OCI-LY7 (cell line): Measurements from ENCODE around the gene MRPL18. TPM values are rescaled to one million over a fixed set of nuclear protein-coding genes. Genes with fewer than 3 reads are reported as not detected.

Source experiments
- BruUV-seq: library from RNA; stranded (reverse); fragments of 400-500 nt; replicated peaks from 2 replicates; lab custom pipeline; 2021; lab: Mats Ljungman, UMichigan
- CTCF ChIA-PET: fragments of 300-600 bp; sonication (Branson Sonifier 250); formaldehyde crosslinking; loops from one replicate; lab custom pipeline; 2022; ENCODE audit warnings: antibody characterized with exemption; ENCODE audit not compliant: unreplicated experiment; lab: Charles Lee
- POLR2A ChIA-PET: fragments of 300-600 bp; sonication (Branson Sonifier 250); formaldehyde crosslinking; loops from one replicate; lab custom pipeline; 2022; ENCODE audit warnings: antibody characterized with exemption; lab: Charles Lee
- DNase-seq: peaks from one replicate; pipeline ENCODE4 v3.0.0-alpha.2; 2015; ENCODE audit warnings: low spot score
- H2AFZ ChIP-seq: fragments of 200-600 bp; sonication (generic), shearing (Covaris generic); 2 replicates; pipeline ENCODE4 v1.6.1; 2014; ENCODE audit warnings: mild to moderate bottlenecking, antibody characterized with exemption, low read length, moderate library complexity
- H3K27ac ChIP-seq: fragments of 200-600 bp; sonication (generic); 2 replicates; pipeline ENCODE4 v1.5.1; 2014; ENCODE audit warnings: mixed run types, low read depth, mild to moderate bottlenecking, moderate library complexity, low read length, inconsistent platforms; ENCODE audit not compliant: poor library complexity, severe bottlenecking
- H3K36me3 ChIP-seq: fragments of 200-600 bp; sonication (generic); 2 replicates; pipeline ENCODE4 v1.6.1; 2014; ENCODE audit warnings: mild to moderate bottlenecking, antibody characterized with exemption, low read length, moderate library complexity, mixed read lengths; ENCODE audit not compliant: insufficient read depth
- H3K4me1 ChIP-seq: fragments of 200-600 bp; sonication (generic); 2 replicates; pipeline ENCODE4 v1.5.1; 2014; ENCODE audit warnings: mild to moderate bottlenecking, low read length; ENCODE audit not compliant: insufficient read depth, poor library complexity, severe bottlenecking
- H3K4me2 ChIP-seq: fragments of 200-600 bp; sonication (generic); 2 replicates; pipeline ENCODE4 v1.6.1; 2014; ENCODE audit warnings: mild to moderate bottlenecking, low read length
- H3K4me3 ChIP-seq: fragments of 200-600 bp; sonication (generic); 2 replicates; pipeline ENCODE4 v1.5.1; 2014; ENCODE audit warnings: mild to moderate bottlenecking, low read depth, low read length; ENCODE audit not compliant: poor library complexity, severe bottlenecking
- H3K79me2 ChIP-seq: fragments of 200-600 bp; sonication (generic); 2 replicates; pipeline ENCODE4 v1.6.1; 2016; ENCODE audit warnings: low read depth, mild to moderate bottlenecking, low read length, moderate library complexity, mixed read lengths; ENCODE audit not compliant: insufficient read depth
- H3K9me2 ChIP-seq: fragments of 200-600 bp; sonication (generic); 2 replicates; pipeline ENCODE4 v1.6.1; 2016; ENCODE audit warnings: mild to moderate bottlenecking, low read length, mixed read lengths; ENCODE audit not compliant: insufficient read depth
- H3K9me3 ChIP-seq: fragments of 200-600 bp; sonication (generic); 2 replicates; pipeline ENCODE4 v1.6.1; 2014; ENCODE audit warnings: mild to moderate bottlenecking, mixed run types, low read length, mixed read lengths
- H4K20me1 ChIP-seq: fragments of 200-600 bp; sonication (generic); 2 replicates; pipeline ENCODE4 v1.6.1; 2014; ENCODE audit warnings: mild to moderate bottlenecking, antibody characterized with exemption, low read length, moderate library complexity, mixed read lengths; ENCODE audit not compliant: insufficient read depth
- EZH2phosphoT487 ChIP-seq: fragments of 200-600 bp; sonication (generic); IDR thresholded peaks from 2 replicates; pipeline ENCODE4 v1.6.1; 2018; ENCODE audit warnings: low read depth, borderline replicate concordance, mild to moderate bottlenecking, mixed run types, antibody characterized with exemption, low read length, moderate library complexity, mixed read lengths
- intact Hi-C: fragments of 100-400 bp; cut with micrococcal nuclease; formaldehyde crosslinking; loops from one replicate; pipeline ENCODE4 v1.10.0; 2022; ENCODE audit not compliant: unreplicated experiment
- total RNA-seq, 2 experiments: library from RNA; depleted of rRNA in 1 of 2; stranded (reverse); fragments of >200 nt in 1 of 2; shearing (Covaris generic) in 1 of 2; gene quantifications; 2 replicates each; pipeline ENCODE4 v1.2.3, GENCODE V29; 2014 to 2022
- TF ChIP-seq, protein P1 (sequence below): fragments of 200-600 bp; sonication (generic); conservative IDR thresholded peaks from 2 replicates; pipeline ENCODE4 v1.5.1; 2014; ENCODE audit warnings: mild to moderate bottlenecking, antibody characterized with exemption, low read length, moderate library complexity, mixed read lengths

MRPL18 gene
- total RNA-seq, 2 experiments from 2014 or later: 117 to 128 TPM

- H3K79me2 ChIP-seq: peaks cover 90% of the 10 kb centered on the region
- H3K27ac ChIP-seq: peak overlapping the region; percentile 88
- POLR2A ChIA-PET: interaction anchor here (0.7 to 2.2 kb wide), 8 partner anchors 13 to 65 kb away, joined by 3 to 8 read pairs (median 4); partner anchors contain the start of genes ACAT2 and WTAP
- TF ChIP-seq EZH2phosphoT487: no peak
- TF ChIP-seq, protein P1, sequence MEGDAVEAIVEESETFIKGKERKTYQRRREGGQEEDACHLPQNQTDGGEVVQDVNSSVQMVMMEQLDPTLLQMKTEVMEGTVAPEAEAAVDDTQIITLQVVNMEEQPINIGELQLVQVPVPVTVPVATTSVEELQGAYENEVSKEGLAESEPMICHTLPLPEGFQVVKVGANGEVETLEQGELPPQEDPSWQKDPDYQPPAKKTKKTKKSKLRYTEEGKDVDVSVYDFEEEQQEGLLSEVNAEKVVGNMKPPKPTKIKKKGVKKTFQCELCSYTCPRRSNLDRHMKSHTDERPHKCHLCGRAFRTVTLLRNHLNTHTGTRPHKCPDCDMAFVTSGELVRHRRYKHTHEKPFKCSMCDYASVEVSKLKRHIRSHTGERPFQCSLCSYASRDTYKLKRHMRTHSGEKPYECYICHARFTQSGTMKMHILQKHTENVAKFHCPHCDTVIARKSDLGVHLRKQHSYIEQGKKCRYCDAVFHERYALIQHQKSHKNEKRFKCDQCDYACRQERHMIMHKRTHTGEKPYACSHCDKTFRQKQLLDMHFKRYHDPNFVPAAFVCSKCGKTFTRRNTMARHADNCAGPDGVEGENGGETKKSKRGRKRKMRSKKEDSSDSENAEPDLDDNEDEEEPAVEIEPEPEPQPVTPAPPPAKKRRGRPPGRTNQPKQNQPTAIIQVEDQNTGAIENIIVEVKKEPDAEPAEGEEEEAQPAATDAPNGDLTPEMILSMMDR: no peak
- peak overlapping the region; percentile 98 for H3K4me2 ChIP-seq
- TSS peak; percentile 53 for BruUV-seq
- DNase-seq: peak; percentile 48
- peaks cover 86% of the 10 kb centered on the region for H3K36me3 ChIP-seq
- H3K9me2 ChIP-seq: no peaks in the 10 kb centered on the region
- H2AFZ ChIP-seq: no peak overlapping the region
- intact Hi-C loops: loop anchor here (2.0 kb wide), 1 partner anchor 95 kb away; the partner anchor contains the start of gene SOD2
- H4K20me1 ChIP-seq: peaks cover 58% of the 10 kb centered on the region
- peak overlapping the region; percentile 99 for H3K4me3 ChIP-seq
- CTCF ChIA-PET: no interaction called here
- H3K9me3 ChIP-seq: no peaks in the 10 kb centered on the region
- H3K4me1 ChIP-seq: peaks cover 51% of the 10 kb centered on the region
Observed at GRCh38 chr6:159788276-159788675, 2.0 kb upstream of the MRPL18 start.

DNA sequence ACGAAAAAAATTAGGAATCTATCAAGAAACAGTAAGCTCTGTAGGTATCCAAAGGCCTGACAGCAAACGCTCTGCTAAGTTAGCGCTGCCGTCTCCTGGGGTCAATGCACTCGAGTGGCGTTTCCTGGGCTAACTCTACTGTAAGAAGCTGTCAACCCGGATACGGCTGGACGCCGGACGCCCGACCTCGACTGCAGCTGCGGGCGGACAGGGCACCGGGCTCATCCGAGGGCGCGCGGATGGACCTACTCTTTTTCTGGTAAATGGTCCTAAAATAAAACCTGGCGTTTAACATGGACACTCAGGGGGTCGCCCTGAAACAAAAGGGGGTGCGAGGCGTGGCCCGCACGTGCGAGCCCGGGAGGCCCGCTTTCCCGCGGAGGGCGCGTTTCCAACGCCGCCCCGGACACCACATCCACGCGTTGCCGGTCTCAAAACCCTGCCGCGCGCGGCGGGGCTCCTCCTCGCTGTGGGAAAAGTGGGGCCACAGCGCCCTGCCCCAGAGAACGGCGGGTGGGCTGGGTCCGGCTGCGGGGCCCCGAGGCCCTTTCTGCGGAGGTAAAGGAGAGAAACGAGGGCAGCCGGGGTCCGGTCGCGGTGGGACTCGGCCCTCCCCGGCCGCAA is 1.4 kb upstream of the MRPL18 start:
- no peak overlapping the region for H2AFZ ChIP-seq
- no peaks in the 10 kb centered on the region for H3K9me3 ChIP-seq
- ChIA-PET CTCF (interaction anchor here (0.6 kb wide), 1 partner anchor 70 kb away, joined by 3 read pairs; no protein-coding TSS in a partner anchor), POLR2A (interaction anchor here (0.7 to 3.5 kb wide), 6 partner anchors 14 to 66 kb away, joined by 3 to 48 read pairs (median 6); partner anchors contain the start of genes ACAT2 and WTAP)
- peaks cover 52% of the 10 kb centered on the region for H4K20me1 ChIP-seq
- H3K4me2 ChIP-seq: peak overlapping the region; percentile 98
- H3K79me2 ChIP-seq: peaks cover 90% of the 10 kb centered on the region
- DNase-seq: peak; percentile 67
- peaks cover 55% of the 10 kb centered on the region for H3K4me1 ChIP-seq
- H3K9me2 ChIP-seq: no peaks in the 10 kb centered on the region
- peaks cover 86% of the 10 kb centered on the region for H3K36me3 ChIP-seq
- peak overlapping the region; percentile 99 for H3K4me3 ChIP-seq
- TF ChIP-seq, protein P1: no peak
- TF ChIP-seq EZH2phosphoT487: no peak
- BruUV-seq: no TSS peak
- H3K27ac ChIP-seq: peak overlapping the region; percentile 88
- intact Hi-C loops: loop anchor here (1.0 to 2.0 kb wide), 3 partner anchors 27 to 96 kb away; partner anchors contain the start of genes ACAT2, SOD2 and WTAP
